ENCODE results near the gene ESYT3. TPM values are rescaled to one million over a fixed set of nuclear protein-coding genes. Genes with fewer than 3 reads are reported as not detected.

The ESYT3 gene
- total and polyA plus RNA-seq, 2 of the 8 experiments (the other 6 are each of a cell fraction or from before 2014, with no cell fraction given), result 4.4 to 7.3 TPM

- Histone ChIP-seq H3K4ac (replicated peaks; ENCODE audit: insufficient read length, low read depth, low read length) (no peak overlapping the region), H4K8ac (ENCODE audit: extremely low read depth, insufficient read depth, low read length) (no peak overlapping the region), H2AFZ (ENCODE audit: low read length) (no peak overlapping the region), H3K56ac (replicated peaks; ENCODE audit: insufficient read length, low read depth, low read length) (no peak overlapping the region), H3K14ac (ENCODE audit: insufficient read length) (no peak overlapping the region), H3K79me2 (ENCODE audit: control insufficient read depth in 1 of 2, insufficient read depth in 2 of 2, low read length in 2 of 2) (no peaks in the 10 kb centered on the region), H4K5ac (ENCODE audit: insufficient read length, low read depth, low read length) (no peak overlapping the region), H4K20me1 (replicated peaks in 1 of 2; ENCODE audit: control insufficient read depth in 1 of 2, insufficient read depth in 2 of 2, low read length in 2 of 2) (peaks cover 0 to 2% of the 10 kb centered on the region in 2 experiments), H3K4me1 (replicated peaks in 1 of 4; ENCODE audit: control insufficient read depth in 3 of 4, insufficient read depth in 4 of 4, low read length in 3 of 4) (peaks cover 3 to 16% (median 6%) of the 10 kb centered on the region in 4 experiments), H4K91ac (replicated peaks; ENCODE audit: insufficient read length, low read length) (no peak overlapping the region), H2BK15ac (ENCODE audit: low read length) (no peak overlapping the region), H3K79me1 (ENCODE audit: low read depth, low read length) (peaks cover 3% of the 10 kb centered on the region; the same call in 1 of the 2 replicates), H3K36me3 (ENCODE audit: control insufficient read depth in 2 of 4, insufficient read depth in 4 of 4, low read length in 3 of 4) (no peaks in the 10 kb centered on the region), H3K4me3 (ENCODE audit: extremely low read depth in 1 of 4, insufficient read depth in 2 of 4, low read depth in 3 of 4, low read length in 4 of 4) (no peak overlapping the region), H3K9me3 (ENCODE audit: insufficient read depth in 2 of 2, low read depth in 1 of 2, low read length in 1 of 2) (no peaks in the 10 kb centered on the region), H3K4me2 (ENCODE audit: insufficient read depth in 1 of 2, low read depth in 2 of 2, low read length in 2 of 2) (no peak overlapping the region), H3K27me3 (replicated peaks in 1 of 4; ENCODE audit: control insufficient read depth in 3 of 4, extremely low read depth in 1 of 4, insufficient read depth in 3 of 4, low read length in 3 of 4) (peaks cover 6 to 24% (median 19%) of the 10 kb centered on the region in 4 experiments), H3K18ac (ENCODE audit: extremely low read depth, low read length) (no peak overlapping the region), H2BK20ac (ENCODE audit: low read length) (no peak overlapping the region), H2BK120ac (replicated peaks; ENCODE audit: low read depth, low read length) (no peak overlapping the region), H2BK5ac (ENCODE audit: low read depth, low read length) (no peak overlapping the region), H3K23ac (ENCODE audit: insufficient read length) (no peak overlapping the region), H3K23me2 (ENCODE audit: low read depth, low read length) (peaks cover 6% of the 10 kb centered on the region; the same call in 1 of the 2 replicates), H3K27ac (ENCODE audit: low read depth, low read length) (no peak overlapping the region), H2BK12ac (ENCODE audit: low read depth, low read length) (no peak overlapping the region), H3K9ac (replicated peaks in 1 of 4; ENCODE audit: extremely low read depth in 1 of 4, low read depth in 3 of 4, low read length in 3 of 4) (no peak overlapping the region), H2AK5ac (ENCODE audit: low read depth, low read length) (no peak overlapping the region)
- TF ChIP-seq BCL11A (IDR thresholded peaks at IDR 0.05; ENCODE audit: low read depth in 2 of 2, low read length in 2 of 2), result no peak
- no peak for TF ChIP-seq SP4 (IDR thresholded peaks at IDR 0.05; ENCODE audit: low read length)
- TF ChIP-seq USF2 (IDR thresholded peaks at IDR 0.05; ENCODE audit: low read length), result no peak
- ChIA-PET POLR2A (ENCODE audit: partially characterized antibody) (no interaction called here), CTCF (ENCODE audit: partially characterized antibody) (interaction anchor here (0.6 to 5.7 kb wide), 4 partner anchors 10 to 40 kb away, joined by 3 to 31 read pairs (median 5); no protein-coding TSS in a partner anchor)
- no peak for DNase-seq (ENCODE audit: low read depth in 1 of 2, low spot score in 2 of 2)
- FAIRE-seq, result no peak
- WGBS, 2 experiments (ENCODE audit: extremely low coverage in 1 of 2, insufficient coverage in 1 of 2, insufficient read length in 1 of 2, insufficient replicate concordance in 2 of 2, low coverage in 1 of 2, low lambda C conversion rate in 2 of 2, missing lambda C conversion rate in 1 of 2), result 86% methylated on average over 4 of the region's 4 CpGs; no CpG with 5 or more reads in 1 of the 2 experiments
These were observed 5.2 kb downstream of the ESYT3 start for GRCh38 chr3:138439646-138440045.

All from H1 (cell line).